K562 (cell line): ENCODE measurements around the gene CDK5RAP3. TPM values are rescaled to one million over a fixed set of nuclear protein-coding genes. Genes with fewer than 3 reads are reported as not detected.

ENCODE experiments used
- ARID1B ChIP-seq: fragments of 450-650 bp; IDR thresholded peaks from 2 replicates; pipeline ENCODE4 v1.6.1; 2016; ENCODE audit warnings: antibody characterized with exemption, mild to moderate bottlenecking, inconsistent platforms
- ATF4 ChIP-seq: fragments of 450-650 bp; formaldehyde crosslinking; IDR thresholded peaks from 2 replicates; pipeline ENCODE4 v1.4.0; 2022; ENCODE audit warnings: mild to moderate bottlenecking, moderate library complexity
- CTBP1 ChIP-seq: fragments of 450-650 bp; IDR thresholded peaks from 2 replicates; pipeline ENCODE4 v1.6.1; 2016; ENCODE audit warnings: borderline replicate concordance
- DEAF1 ChIP-seq: fragments of 450-650 bp; formaldehyde crosslinking; IDR thresholded peaks from 2 replicates; pipeline ENCODE4 v1.4.0; 2020; ENCODE audit warnings: mild to moderate bottlenecking, moderate library complexity
- ELK3 ChIP-seq: fragments of 450-650 bp; formaldehyde crosslinking; IDR thresholded peaks from 2 replicates; pipeline ENCODE4 v1.4.0; 2020; ENCODE audit warnings: mild to moderate bottlenecking
- FUS ChIP-seq: fragments of 200-400 bp; formaldehyde crosslinking; optimal IDR thresholded peaks from 2 replicates; pipeline ENCODE3; 2017; ENCODE audit warnings: low read depth, low read length
- GATAD2B ChIP-seq: fragments of 450-650 bp; IDR thresholded peaks from 2 replicates; pipeline ENCODE4 v1.6.1; 2017; ENCODE audit warnings: mild to moderate bottlenecking, borderline replicate concordance
- KDM1A ChIP-seq, 2 experiments: fragments of 450-650 bp; IDR thresholded peaks; 2 replicates each; pipeline ENCODE4 v1.6.1; 2016; ENCODE audit warnings: mild to moderate bottlenecking in 2 of 2
- L3MBTL2 ChIP-seq: fragments of 450-650 bp; IDR thresholded peaks from 2 replicates; pipeline ENCODE4 v1.6.1; 2016; ENCODE audit warnings: mild to moderate bottlenecking, moderate library complexity
- LEF1 ChIP-seq: fragments of 450-650 bp; IDR thresholded peaks from 2 replicates; pipeline ENCODE4 v1.6.1; 2016; ENCODE audit warnings: mild to moderate bottlenecking
- MAX ChIP-seq: sonication (generic); formaldehyde crosslinking; IDR thresholded peaks from 2 replicates; pipeline ENCODE4 v1.9.0; 2022; ENCODE audit warnings: mild to moderate bottlenecking, missing genetic modification reagents
- MEF2D ChIP-seq: conservative IDR thresholded peaks from 2 replicates; pipeline ENCODE4 v1.6.1; 2016; ENCODE audit warnings: low read depth, missing genetic modification characterization, missing compliant biosample characterization
- MYC ChIP-seq, 2 experiments: fragments of 250-450 bp in 1 of 2; sonication (Bioruptor Pico) in 1 of 2; IDR thresholded peaks; 2 replicates each; pipeline versions ENCODE4 v1.5.1 to v1.6.1; 2012 to 2021; ENCODE audit warnings: low read depth in 2 of 2, borderline replicate concordance in 1 of 2, improper control_type of control experiment in 1 of 2, low read length in 1 of 2, mild to moderate bottlenecking in 1 of 2, moderate library complexity in 1 of 2
- NELFE ChIP-seq: IDR thresholded peaks from 2 replicates; pipeline ENCODE4 v1.6.1; 2011; ENCODE audit warnings: mild to moderate bottlenecking; ENCODE audit not compliant: insufficient read depth, insufficient read length
- RBFOX2 ChIP-seq: fragments of 200-400 bp; formaldehyde crosslinking; IDR thresholded peaks from 2 replicates; pipeline ENCODE4 v1.6.1; 2017; ENCODE audit warnings: low read depth, mild to moderate bottlenecking, low read length, moderate library complexity
- SIX5 ChIP-seq, 2 experiments: IDR thresholded peaks; 2 replicates each; pipeline ENCODE4 v1.6.1; 2011; ENCODE audit warnings: low read length in 2 of 2, borderline replicate concordance in 1 of 2, low read depth in 1 of 2, mild to moderate bottlenecking in 1 of 2, moderate library complexity in 1 of 2; ENCODE audit not compliant: insufficient read depth in 1 of 2
- TFAP4 ChIP-seq: sonication (generic); formaldehyde crosslinking; IDR thresholded peaks from 2 replicates; pipeline ENCODE4 v1.8.0; 2022; ENCODE audit warnings: missing genetic modification reagents, mild to moderate bottlenecking, moderate library complexity, borderline replicate concordance
- YY1 ChIP-seq, 3 experiments: IDR thresholded peaks; 2 replicates each; pipeline ENCODE4 v1.6.1; 2011; ENCODE audit warnings: low read length in 2 of 3, mild to moderate bottlenecking in 2 of 3, moderate library complexity in 2 of 3, borderline replicate concordance in 1 of 3, control low read depth in 1 of 3, low read depth in 1 of 3; ENCODE audit not compliant: insufficient read depth in 3 of 3, insufficient replicate concordance in 2 of 3, control insufficient read depth in 1 of 3, insufficient read length in 1 of 3; ENCODE audit errors: extremely low read depth in 1 of 3
- ZFP36 ChIP-seq: fragments of 150-350 bp; IDR thresholded peaks from 2 replicates; pipeline ENCODE4 v1.6.1; 2018; ENCODE audit warnings: low read length, low read depth; ENCODE audit not compliant: partially characterized antibody
- ZNF431 ChIP-seq: sonication (generic); formaldehyde crosslinking; IDR thresholded peaks from 2 replicates; pipeline ENCODE4 v1.8.0; 2022; ENCODE audit warnings: mild to moderate bottlenecking, missing genetic modification reagents
- ZNF766 ChIP-seq: fragments of 200-800 bp; sonication (Bioruptor generic); conservative IDR thresholded peaks from 2 replicates; pipeline ENCODE4 v1.6.1; 2016; ENCODE audit warnings: missing genetic modification characterization, missing compliant biosample characterization
- polyA plus RNA-seq, 8 experiments: library from polyadenylated mRNA; depleted of rRNA in 4 of 8; stranded (reverse) in 5 of 8; unstranded in 3 of 8; fragments of >200 nt; fragmentation: Nextera tagmentation in 2 of 8; fragmentation: Illumina TruSeq in 1 of 8; extraction: Ambion mirVana in 2 of 8; extraction: Trizol in 1 of 8; gene quantifications; 2 replicates each; pipeline versions ENCODE4 v1.2.1 to v1.2.3, GENCODE V29; 2011 to 2014; ENCODE audit warnings: inconsistent platforms in 1 of 8, missing spikeins in 1 of 8
- total RNA-seq, 7 experiments: library from RNA; depleted of rRNA in 6 of 7; stranded (reverse); fragments of >200 nt in 6 of 7; fragmentation: Illumina TruSeq in 2 of 7; extraction: Trizol in 2 of 7; gene quantifications; 2 replicates each; pipeline versions ENCODE4 v1.2.1 to v1.2.3, GENCODE V29; 2011 to 2021; ENCODE audit warnings: low replicate concordance in 1 of 7

CDK5RAP3 gene
- total and polyA plus RNA-seq, 9 of the 15 experiments (the other 6 are each of a cell fraction or from before 2014, with no cell fraction given), result 44.2 to 202 (median 91.5) TPM

GRCh38 chr17:47935961-47936360, 35.0 kb upstream of the CDK5RAP3 start (continued):
- TF ChIP-seq ZFP36 (no peak), MEF2D (no peak), LEF1 (peak; percentile 46; the same call in 1 of the 2 replicates), YY1 (IDR thresholded peaks at IDR 0.05; ENCODE audit: borderline replicate concordance in 1 of 3, control insufficient read depth in 1 of 3, extremely low read depth in 1 of 3, insufficient read depth in 3 of 3, insufficient read length in 1 of 3, insufficient replicate concordance in 2 of 3, low read depth in 1 of 3, low read length in 2 of 3) (peak in 1 of 3 experiments; percentile 46), RBFOX2 (no peak), CTBP1 (peak; percentile 64; the same call in 1 of the 2 replicates), DEAF1 (CRISPR knock-in tag) (no peak), NELFE (no peak), KDM1A (IDR thresholded peaks at IDR 0.05) (0 out of 4 replicates have a peak, but pooled peaks of 1 of the 2 experiments have one; percentile 19), ZNF766 (CRISPR knock-in tag) (0 out of 2 replicates have a peak, but pooled peaks have one; percentile 29), ATF4 (CRISPR knock-in tag) (no peak), ELK3 (CRISPR knock-in tag) (no peak), SIX5 (IDR thresholded peaks at IDR 0.05; ENCODE audit: borderline replicate concordance in 1 of 2, insufficient read depth in 1 of 2, low read depth in 1 of 2, low read length in 2 of 2) (no peak), ZNF431 (CRISPR knock-in tag) (no peak), GATAD2B (0 out of 2 replicates have a peak, but pooled peaks have one; percentile 13), TFAP4 (CRISPR knock-in tag) (peak; percentile 37; the same call in 1 of the 2 replicates), FUS (no peak), ARID1B (peak; percentile 82), MYC (IDR thresholded peaks at IDR 0.05; ENCODE audit: low read depth, low read length) (peak; percentile 23; the same call in 1 of the 2 replicates), MYC (CRISPR knock-in tag; IDR thresholded peaks at IDR 0.05; ENCODE audit: borderline replicate concordance, low read depth) (no peak), MAX (CRISPR knock-in tag) (peak; percentile 22; the same call in 1 of the 2 replicates), L3MBTL2 (peak; percentile 36; the same call in 1 of the 2 replicates)
